GM12864 (cell line): ENCODE measurements around the gene PRAMEF11.

Source experiments
- DNase-seq: peaks from one replicate; pipeline ENCODE4 v3.0.0-alpha.2; 2011; ENCODE audit warnings: low read depth
- H3K4me3 ChIP-seq: 2 replicates; pipeline ENCODE4 v1.5.1; 2011; ENCODE audit warnings: mild to moderate bottlenecking, low read depth, low read length, control low read depth
- TF ChIP-seq, protein P1 (sequence below): IDR thresholded peaks from 2 replicates; pipeline ENCODE4 v1.5.1; 2011; ENCODE audit warnings: low read depth, mild to moderate bottlenecking, moderate library complexity, low read length, control low read depth, inconsistent platforms; ENCODE audit errors: missing control alignments

PRAMEF11 gene

DNA sequence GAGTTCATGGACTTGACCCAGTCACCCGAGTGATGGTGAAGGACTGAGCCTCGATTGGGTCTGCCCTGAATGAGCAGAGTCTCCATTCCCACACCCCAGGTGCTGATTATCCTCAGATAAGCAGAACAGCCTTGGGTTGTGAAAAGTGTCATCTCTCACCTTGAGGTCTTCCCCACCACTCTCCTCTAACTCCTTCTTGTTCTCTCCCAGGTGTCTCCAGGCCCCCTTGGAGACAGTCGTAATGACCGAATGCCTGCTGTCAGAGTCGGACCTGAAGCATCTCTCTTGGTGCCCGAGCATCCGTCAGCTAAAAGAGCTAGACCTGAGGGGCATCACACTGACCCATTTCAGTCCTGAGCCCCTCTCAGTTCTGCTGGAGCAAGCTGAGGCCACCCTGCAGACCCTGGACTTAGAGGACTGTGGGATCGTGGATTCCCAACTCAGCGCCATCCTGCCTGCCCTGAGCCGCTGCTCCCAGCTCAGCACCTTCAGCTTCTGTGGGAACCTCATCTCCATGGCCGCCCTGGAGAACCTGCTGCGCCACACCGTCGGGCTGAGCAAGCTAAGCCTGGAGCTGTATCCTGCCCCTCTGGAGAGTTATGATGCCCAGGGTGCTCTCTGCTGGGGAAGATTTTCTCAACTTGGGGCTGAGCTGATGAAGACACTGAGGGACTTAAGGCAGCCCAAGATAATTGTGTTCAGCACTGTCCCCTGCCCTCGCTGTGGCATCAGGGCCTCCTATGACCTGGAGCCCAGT is 54.2 kb downstream of the PRAMEF11 start:
- no peak for DNase-seq
- H3K4me3 ChIP-seq: no peak overlapping the region
- TF ChIP-seq, protein P1, sequence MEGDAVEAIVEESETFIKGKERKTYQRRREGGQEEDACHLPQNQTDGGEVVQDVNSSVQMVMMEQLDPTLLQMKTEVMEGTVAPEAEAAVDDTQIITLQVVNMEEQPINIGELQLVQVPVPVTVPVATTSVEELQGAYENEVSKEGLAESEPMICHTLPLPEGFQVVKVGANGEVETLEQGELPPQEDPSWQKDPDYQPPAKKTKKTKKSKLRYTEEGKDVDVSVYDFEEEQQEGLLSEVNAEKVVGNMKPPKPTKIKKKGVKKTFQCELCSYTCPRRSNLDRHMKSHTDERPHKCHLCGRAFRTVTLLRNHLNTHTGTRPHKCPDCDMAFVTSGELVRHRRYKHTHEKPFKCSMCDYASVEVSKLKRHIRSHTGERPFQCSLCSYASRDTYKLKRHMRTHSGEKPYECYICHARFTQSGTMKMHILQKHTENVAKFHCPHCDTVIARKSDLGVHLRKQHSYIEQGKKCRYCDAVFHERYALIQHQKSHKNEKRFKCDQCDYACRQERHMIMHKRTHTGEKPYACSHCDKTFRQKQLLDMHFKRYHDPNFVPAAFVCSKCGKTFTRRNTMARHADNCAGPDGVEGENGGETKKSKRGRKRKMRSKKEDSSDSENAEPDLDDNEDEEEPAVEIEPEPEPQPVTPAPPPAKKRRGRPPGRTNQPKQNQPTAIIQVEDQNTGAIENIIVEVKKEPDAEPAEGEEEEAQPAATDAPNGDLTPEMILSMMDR: no peak

DNA sequence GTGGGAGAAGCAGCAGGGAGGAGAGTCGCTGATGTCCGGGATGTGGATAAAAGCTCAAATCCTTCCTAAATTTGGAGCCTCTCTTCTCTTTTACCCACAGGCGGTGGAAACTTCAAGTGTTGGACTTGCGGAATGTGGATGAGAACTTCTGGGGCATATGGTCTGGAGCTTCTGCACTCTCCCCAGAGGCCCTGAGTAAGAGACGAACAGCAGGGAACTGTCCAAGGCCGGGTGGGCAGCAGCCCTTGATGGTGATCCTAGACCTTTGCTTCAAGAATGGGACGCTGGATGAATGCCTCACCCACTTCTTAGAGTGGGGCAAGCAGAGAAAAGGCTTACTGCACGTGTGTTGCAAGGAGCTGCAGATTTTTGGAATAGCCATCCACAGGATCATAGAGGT is 55.8 kb downstream of the PRAMEF11 start:
- no peak overlapping the region for H3K4me3 ChIP-seq
- TF ChIP-seq, protein P1: no peak
- no peak for DNase-seq

DNA sequence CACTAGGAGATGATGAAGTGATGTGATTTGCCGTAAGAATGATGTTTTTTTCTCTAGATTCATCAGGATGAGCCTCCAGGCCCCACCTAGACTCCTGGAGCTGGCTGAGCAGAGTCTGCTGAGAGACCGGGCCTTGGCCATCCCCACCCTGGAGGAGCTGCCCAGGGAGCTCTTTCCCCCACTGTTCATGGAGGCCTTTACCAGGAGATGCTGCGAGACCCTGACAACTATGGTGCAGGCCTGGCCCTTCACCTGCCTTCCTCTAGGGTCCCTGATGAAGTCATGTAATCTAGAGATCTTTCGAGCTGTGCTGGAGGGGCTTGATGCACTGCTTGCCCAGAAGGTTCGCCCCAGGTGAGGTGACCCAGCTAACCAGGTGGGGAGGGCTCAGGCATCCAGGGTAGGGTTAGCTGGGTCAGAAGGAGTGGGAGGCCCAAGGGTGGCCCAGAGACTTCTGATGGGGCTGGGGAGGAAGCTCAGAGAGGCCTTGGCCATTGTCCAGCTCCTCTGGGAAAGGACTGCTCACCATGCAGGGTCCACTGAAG is 56.3 kb downstream of the PRAMEF11 start:
- DNase-seq: no peak
- TF ChIP-seq, protein P1: no peak
- no peak overlapping the region for H3K4me3 ChIP-seq
